Placental pericyte (primary cell): ENCODE results near the gene COL17A1. TPM values are rescaled to one million over a fixed set of nuclear protein-coding genes. Genes with fewer than 3 reads are reported as not detected.

Source experiments
- total RNA-seq: library from RNA; depleted of rRNA; stranded (reverse); fragments of >200 nt; gene quantifications from 2 replicates; pipeline ENCODE4 v1.2.3, GENCODE V29; 2012

The COL17A1 gene
- under 0.01 and 1.1 TPM in 2 replicates for total RNA-seq

GRCh38 chr10:104085801-104086400 is at the start of gene COL17A1:
TSS of gene COL17A1 (minus strand) at chr10:104085880. CDS start at chr10:104080673, 5,207 bp downstream.

GRCh38 chr10:104121485-104122224 is 36.0 kb upstream of the COL17A1 start, which contains the start of gene SFR1:
TSS of gene SFR1 (plus strand) at chr10:104122171. CDS start at chr10:104122184, 13 bp downstream.

Other genes starting within 250 kb of the COL17A1 start
- gene SH3PXD2A, start 230.3 kb downstream of the COL17A1 start, total RNA-seq, result 57.3 and 58.6 TPM in 2 replicates
- 15.1 and 36.2 TPM in 2 replicates for gene STN1, start 167.7 kb downstream of the COL17A1 start, total RNA-seq
- gene SLK, start 118.7 kb downstream of the COL17A1 start, total RNA-seq, result 59.0 and 59.3 TPM in 2 replicates
- gene SFR1, start 36.3 kb upstream of the COL17A1 start, total RNA-seq, result 5.9 and 15.3 TPM in 2 replicates
- gene CFAP43, start 146.5 kb upstream of the COL17A1 start, total RNA-seq, result 0.22 TPM in 1 of 2 replicates, not detected in the other
- gene GSTO1, start 169.0 kb upstream of the COL17A1 start, total RNA-seq, result 224 and 299 TPM in 2 replicates
- 0.22 and 1.9 TPM in 2 replicates for gene GSTO2, start 183.3 kb upstream of the COL17A1 start, total RNA-seq